SHP77 (cell line): ENCODE results near the gene AEBP1.

ENCODE experiments used
- DNase-seq, 2 experiments: peaks; one replicate each; lab custom pipeline; 2025; lab: John Stamatoyannopoulos, UW

AEBP1 gene

GRCh38 chr7:44155191-44156185 lies 51.3 kb downstream of the AEBP1 start:
- no peak for DNase-seq

GRCh38 chr7:44156453-44157010 lies 52.4 kb downstream of the AEBP1 start:
- DNase-seq = no peak

GRCh38 chr7:44157116-44158080 lies 53.3 kb downstream of the AEBP1 start:
- DNase-seq = no peak

DNA sequence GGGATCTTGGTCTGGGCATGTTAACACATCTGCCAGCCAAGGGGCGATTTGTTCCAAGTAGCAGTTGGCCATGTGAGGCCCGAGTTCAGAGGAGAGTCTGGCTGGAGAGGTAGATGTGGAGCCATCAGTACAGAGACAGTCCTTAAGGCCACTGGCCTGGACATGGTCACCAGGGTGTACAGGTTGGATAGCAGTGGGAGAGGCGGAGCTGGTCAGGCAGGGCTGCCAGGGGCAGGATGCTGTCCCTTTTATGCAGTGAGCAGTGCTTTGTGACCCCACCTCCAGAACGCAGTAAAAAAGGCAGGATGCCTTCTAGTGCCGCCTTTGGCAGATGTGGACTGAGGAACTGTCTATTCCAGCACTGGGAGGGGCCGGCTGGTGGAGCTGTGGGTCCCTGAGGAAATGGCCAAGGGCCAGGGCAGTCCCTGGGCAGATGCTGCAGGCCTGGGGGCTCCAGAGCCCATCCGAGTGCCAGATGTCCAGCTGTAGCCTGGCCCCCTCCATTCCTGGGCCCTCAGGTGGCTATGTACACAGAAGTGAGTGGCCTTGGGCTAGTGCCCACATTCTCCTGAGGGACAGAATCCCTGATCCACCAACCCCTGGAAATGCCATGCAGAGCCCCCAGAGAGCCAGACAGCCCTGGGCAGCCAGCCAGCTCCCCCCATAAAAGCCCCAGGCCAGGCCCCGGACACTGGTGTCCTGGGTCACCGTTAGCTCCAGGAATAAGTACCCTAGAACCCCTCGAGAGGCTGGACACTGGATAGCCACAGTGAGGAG lies 54.1 kb downstream of the AEBP1 start:
- no peak for DNase-seq

DNA sequence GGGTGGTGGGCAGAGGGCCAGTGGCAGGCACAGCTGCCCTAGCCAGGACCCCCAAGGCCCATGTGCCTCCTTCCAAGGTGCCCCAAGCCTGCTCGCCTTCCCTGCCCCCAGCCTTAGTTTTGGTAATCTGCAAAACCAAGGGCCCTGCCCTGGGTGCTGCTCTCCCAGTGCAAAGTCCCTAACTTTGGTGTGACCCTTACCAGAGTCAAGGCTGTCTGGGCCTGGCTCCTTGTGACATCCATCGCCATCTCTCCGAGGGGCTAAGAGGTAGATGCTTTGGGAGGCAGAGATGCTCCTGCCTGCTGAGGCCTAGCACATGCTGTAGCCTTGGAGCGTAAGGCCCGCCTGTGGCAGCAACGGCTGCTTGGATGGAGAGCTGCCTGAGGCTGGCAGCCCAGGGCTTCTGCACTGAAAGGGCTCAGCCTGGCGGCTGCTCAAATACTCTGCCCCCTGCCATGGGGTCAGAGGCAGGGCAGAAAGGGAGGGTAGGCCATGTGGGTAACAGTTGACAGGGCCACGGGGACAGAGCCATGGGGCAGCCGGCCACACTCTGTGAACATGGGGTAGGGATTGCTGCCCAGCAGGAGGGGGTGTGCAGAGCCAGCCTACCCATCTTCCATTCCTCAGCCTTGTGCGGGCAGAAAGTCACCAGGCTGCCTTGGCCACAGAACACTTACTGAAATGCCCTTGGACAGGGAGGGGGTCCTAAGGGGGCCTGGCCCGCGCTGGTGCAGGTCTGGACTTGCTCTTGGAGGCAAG lies 54.9 kb downstream of the AEBP1 start:
- DNase-seq = no peak

DNA sequence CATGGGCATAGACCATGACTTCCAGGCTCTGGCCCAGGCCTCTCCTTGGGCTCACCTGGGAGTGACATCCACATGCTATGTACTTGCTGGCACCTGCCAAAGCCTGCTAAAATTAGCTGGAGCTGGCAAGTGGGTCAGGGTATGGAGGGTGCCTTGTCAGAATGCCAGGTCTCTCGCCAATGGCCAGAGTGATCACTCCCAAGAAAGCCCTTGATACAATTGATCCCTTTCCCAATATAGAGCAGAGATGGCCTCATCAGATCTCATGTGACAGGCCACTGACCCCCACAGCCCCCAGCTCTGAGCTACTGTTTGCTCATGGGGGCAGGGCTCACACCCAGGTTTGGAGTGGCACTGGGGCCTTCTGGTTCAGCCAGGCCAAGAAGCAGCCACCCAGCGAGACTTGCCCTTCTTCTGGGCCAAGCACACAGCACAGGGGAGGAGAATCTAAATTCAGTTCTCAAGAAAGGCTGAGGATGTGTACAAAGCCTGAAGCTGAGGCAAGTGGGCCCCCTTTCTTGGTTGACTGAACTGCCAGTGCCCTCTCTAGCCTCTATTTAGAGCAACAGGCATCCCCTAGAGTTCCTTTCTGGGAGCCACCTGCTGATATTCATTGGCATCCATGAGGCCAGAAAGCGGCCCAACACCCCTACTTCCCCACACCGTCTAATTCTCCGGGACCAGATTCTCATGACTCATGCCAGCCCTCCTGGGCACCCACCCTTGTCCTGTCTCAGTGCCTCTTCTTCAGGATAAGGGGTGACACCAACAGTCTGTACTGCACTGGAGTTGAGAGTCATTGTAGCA lies 55.9 kb downstream of the AEBP1 start:
- DNase-seq = no peak

GRCh38 chr7:44161371-44161770 lies 57.2 kb downstream of the AEBP1 start:
- no peak for DNase-seq

DNA sequence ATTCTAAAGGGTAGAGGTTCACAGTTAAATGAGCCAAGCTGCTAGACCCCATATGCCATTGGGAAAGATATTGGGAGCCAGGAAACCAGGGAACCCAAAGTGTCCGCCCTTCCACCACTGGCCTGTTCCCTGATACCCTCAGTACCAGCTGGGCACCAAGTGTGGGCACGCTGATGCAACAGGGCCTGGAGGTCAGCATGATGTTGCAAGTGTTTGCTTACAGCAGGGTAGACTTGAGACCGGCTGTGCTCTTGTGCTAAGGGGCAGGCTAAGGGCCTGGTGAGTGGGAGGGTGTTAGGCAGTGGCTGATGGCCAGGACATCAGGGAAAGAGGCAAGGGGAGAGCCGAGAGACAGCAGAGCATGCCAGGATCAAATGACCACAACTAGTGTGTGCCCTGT lies 58.0 kb downstream of the AEBP1 start:
- no peak for DNase-seq

DNA sequence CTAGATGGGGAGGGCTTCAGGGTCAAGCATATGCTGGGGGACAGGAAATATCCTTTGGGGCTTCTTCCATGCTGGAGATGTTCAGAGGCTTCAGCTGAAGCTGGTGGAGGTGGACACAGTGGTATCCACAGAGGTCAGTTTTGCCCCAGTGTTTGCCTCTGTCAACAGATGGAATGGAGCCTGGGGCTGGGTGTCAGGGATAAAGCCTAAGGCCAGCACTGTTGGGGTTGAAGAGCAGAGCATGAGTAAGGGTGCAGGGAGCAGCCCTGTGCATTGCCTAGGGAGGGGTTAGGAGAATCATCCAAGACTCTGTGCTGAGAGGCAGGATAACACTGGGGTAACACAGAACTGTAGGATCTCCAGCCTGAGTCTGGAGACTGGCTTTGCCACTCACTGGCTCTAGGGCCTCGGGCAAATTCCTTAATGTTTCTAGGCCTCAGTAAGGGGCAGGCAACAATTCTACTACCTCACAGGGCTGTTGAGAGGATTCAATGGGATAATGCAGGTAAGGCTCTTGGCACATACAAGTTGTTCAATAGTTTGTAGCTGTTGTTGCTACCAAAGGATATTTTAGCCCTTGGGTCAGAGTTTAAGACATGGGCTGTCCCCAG lies 58.7 kb downstream of the AEBP1 start:
- no peak for DNase-seq

GRCh38 chr7:44163591-44163990 lies 59.4 kb downstream of the AEBP1 start:
- DNase-seq = no peak
